Panc1 (cell line): ENCODE data around the gene IFI27L2. TPM values are rescaled to one million over a fixed set of nuclear protein-coding genes. Genes with fewer than 3 reads are reported as not detected.

Experiments
- ATAC-seq: fragments of 200-7000 bp; cut with Tn5 transposase; 2 replicates; pipeline ENCODE4 v1.9.1; 2020; ENCODE audit warnings: mild to moderate bottlenecking, moderate library complexity
- BruUV-seq: library from RNA; stranded (reverse); fragments of 400-500 nt; replicated peaks from 2 replicates; lab custom pipeline; 2021; lab: Mats Ljungman, UMichigan
- CTCF ChIA-PET: fragments of 300-600 bp; sonication (Branson Sonifier 250); formaldehyde crosslinking; loops from one replicate; lab custom pipeline; 2022; ENCODE audit warnings: antibody characterized with exemption; lab: Charles Lee
- POLR2A ChIA-PET: fragments of 300-600 bp; sonication (Branson Sonifier 250); formaldehyde crosslinking; loops from one replicate; lab custom pipeline; 2022; ENCODE audit warnings: antibody characterized with exemption; lab: Charles Lee
- DNase-seq: peaks from one replicate; pipeline ENCODE4 v3.0.0-alpha.2; 2010; ENCODE audit warnings: low read depth, low spot score
- H3K27ac ChIP-seq: 2 replicates; pipeline ENCODE4 v1.5.1; 2011; ENCODE audit warnings: mild to moderate bottlenecking, low read length, inconsistent platforms
- H3K27me3 ChIP-seq: fragments of 200-500 bp; sonication (Bioruptor generic); 2 replicates; pipeline ENCODE4 v1.6.0; 2014; ENCODE audit warnings: low read length, inconsistent platforms; ENCODE audit not compliant: control insufficient read depth, insufficient read depth
- H3K36me3 ChIP-seq: fragments of 200-500 bp; sonication (Bioruptor generic); 2 replicates; pipeline ENCODE4 v1.5.1; 2014; ENCODE audit warnings: inconsistent platforms, mild to moderate bottlenecking, low read length, moderate library complexity; ENCODE audit not compliant: control insufficient read depth, insufficient read depth
- H3K4me1 ChIP-seq: 2 replicates; pipeline ENCODE4 v1.5.1; 2011; ENCODE audit warnings: inconsistent platforms, mild to moderate bottlenecking, low read length, moderate library complexity; ENCODE audit not compliant: control insufficient read depth, insufficient read depth
- H3K4me3 ChIP-seq, 2 experiments: 2 replicates each; pipeline ENCODE4 v1.5.1; 2011 to 2012; ENCODE audit warnings: low read depth in 2 of 2, low read length in 2 of 2, mild to moderate bottlenecking in 2 of 2, inconsistent platforms in 1 of 2, moderate library complexity in 1 of 2
- H3K9me3 ChIP-seq: fragments of 200-500 bp; sonication (Bioruptor generic); 2 replicates; pipeline ENCODE4 v1.5.1; 2014; ENCODE audit warnings: low read depth, mild to moderate bottlenecking, inconsistent platforms, low read length, moderate library complexity; ENCODE audit not compliant: control insufficient read depth, insufficient read depth
- CTCF ChIP-seq: fragments of 450-650 bp; IDR thresholded peaks from 2 replicates; pipeline ENCODE4 v1.5.1; 2017; ENCODE audit warnings: mild to moderate bottlenecking
- POLR2AphosphoS5 ChIP-seq: IDR thresholded peaks from 2 replicates; pipeline ENCODE4 v1.6.1; 2012; ENCODE audit warnings: mild to moderate bottlenecking, low read depth, low read length, moderate library complexity
- REST ChIP-seq, 2 experiments: IDR thresholded peaks; 2 replicates each; pipeline ENCODE4 v1.6.1; 2011 to 2012; ENCODE audit warnings: low read depth in 2 of 2, control low read depth in 1 of 2, low read length in 1 of 2, mild to moderate bottlenecking in 1 of 2, moderate library complexity in 1 of 2; ENCODE audit not compliant: insufficient read depth in 1 of 2
- SIN3A ChIP-seq: IDR thresholded peaks from 2 replicates; pipeline ENCODE4 v1.6.1; 2012; ENCODE audit warnings: low read depth, mild to moderate bottlenecking, low read length, moderate library complexity, borderline replicate concordance; ENCODE audit not compliant: insufficient read depth
- TCF7L2 ChIP-seq: IDR thresholded peaks from 2 replicates; pipeline ENCODE4 v1.6.1; 2011; ENCODE audit warnings: mild to moderate bottlenecking, low read depth, low read length, inconsistent platforms
- in situ Hi-C: cut with HindIII; loops from 2 replicates; pipeline ENCODE4 v1.10.0; 2016; ENCODE audit warnings: low sequenced_read_pairs, low pct_unique_long_range_greater_than_20kb
- intact Hi-C: fragments of 100-400 bp; cut with micrococcal nuclease; formaldehyde crosslinking; loops from one replicate; pipeline ENCODE4 v1.10.0; 2022; ENCODE audit not compliant: unreplicated experiment
- total RNA-seq: library from RNA; stranded (reverse); gene quantifications from one replicate; pipeline ENCODE4 v1.2.1, GENCODE V29; 2021; ENCODE audit not compliant: unreplicated experiment

Gene IFI27L2
- total RNA-seq, 1 experiment from 2014 or later, result 13.2 TPM

- intact Hi-C loops (no loop called here), in situ Hi-C loops (no loop called here)
- no peak for TF ChIP-seq POLR2AphosphoS5
- no peak for TF ChIP-seq TCF7L2
- no peak for TF ChIP-seq SIN3A
- TF ChIP-seq REST (IDR thresholded peaks at IDR 0.05; ENCODE audit: insufficient read depth in 1 of 2, low read depth in 2 of 2, low read length in 1 of 2), result no peak
- TF ChIP-seq CTCF, result no peak
- no peaks in the 10 kb centered on the region for H3K9me3 ChIP-seq
- ATAC-seq, result no peak
- ChIA-PET POLR2A (no interaction called here), CTCF (no interaction called here)
- H3K27me3 ChIP-seq, result no peaks in the 10 kb centered on the region
- BruUV-seq, result no TSS peak
- no peak for DNase-seq
- H3K36me3 ChIP-seq, result no peaks in the 10 kb centered on the region
- H3K27ac ChIP-seq, result no peak overlapping the region
- no peaks in the 10 kb centered on the region for H3K4me1 ChIP-seq
- no peak overlapping the region for H3K4me3 ChIP-seq
These were observed 8.6 kb downstream of the IFI27L2 start for GRCh38 chr14:94120667-94121340.

- intact Hi-C loops, result no loop called here
- H3K36me3 ChIP-seq, result no peaks in the 10 kb centered on the region
- ChIA-PET POLR2A (no interaction called here), CTCF (no interaction called here)
- TF ChIP-seq POLR2AphosphoS5, result no peak
- TF ChIP-seq REST (IDR thresholded peaks at IDR 0.05; ENCODE audit: insufficient read depth in 1 of 2, low read depth in 2 of 2, low read length in 1 of 2), result no peak
- TF ChIP-seq CTCF, result no peak
- TF ChIP-seq TCF7L2, result no peak
- no peak for TF ChIP-seq SIN3A
- no peaks in the 10 kb centered on the region for H3K4me1 ChIP-seq
- no peaks in the 10 kb centered on the region for H3K9me3 ChIP-seq
- no peak overlapping the region for H3K27ac ChIP-seq
- ATAC-seq (no peak), DNase-seq (no peak)
- BruUV-seq, result no TSS peak
- in situ Hi-C loops, result no loop called here
- H3K4me3 ChIP-seq, result no peak overlapping the region
- no peaks in the 10 kb centered on the region for H3K27me3 ChIP-seq
These were observed 10.3 kb downstream of the IFI27L2 start for GRCh38 chr14:94119071-94119470.
